ENCODE results near the gene FILIP1L. TPM values are rescaled to one million over a fixed set of nuclear protein-coding genes. Genes with fewer than 3 reads are reported as not detected.

FILIP1L gene
- total and polyA plus RNA-seq, 2 of the 13 experiments (the other 11 are each of a cell fraction or from before 2014, with no cell fraction given) = 8.1 to 187 TPM

DNA sequence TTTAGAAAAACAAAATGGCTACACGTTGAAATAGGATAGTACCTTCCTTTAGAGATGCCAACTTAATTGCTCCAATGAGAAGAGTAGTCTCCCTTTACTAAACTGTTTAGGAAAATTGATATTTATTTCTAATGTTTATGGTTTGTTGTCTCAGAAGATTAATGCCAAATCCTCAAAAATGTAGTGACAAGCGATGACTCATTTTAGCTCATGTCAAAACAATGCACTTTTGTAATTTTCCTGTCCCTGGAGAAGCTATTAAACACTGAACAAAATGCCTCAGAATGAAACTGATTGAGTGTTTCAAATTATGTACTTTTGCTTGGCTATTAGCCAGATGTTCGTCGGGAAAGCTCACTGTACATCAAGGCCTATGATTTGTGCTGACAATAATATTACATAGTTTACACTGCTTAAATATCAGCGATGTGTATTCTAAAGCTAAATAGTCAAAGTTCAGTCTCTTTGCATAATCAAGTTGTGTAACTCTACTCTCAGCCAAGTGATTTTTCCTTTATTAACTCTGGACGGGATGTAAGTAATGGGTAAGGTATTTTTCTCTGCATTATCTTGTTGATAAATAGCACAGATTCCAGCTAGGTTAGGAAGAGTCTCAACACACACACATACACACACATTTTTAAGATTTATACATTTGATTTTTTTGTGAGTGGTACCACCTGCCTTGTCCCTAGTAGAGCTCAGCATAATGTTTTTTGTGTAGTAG, 212.9 kb downstream of the FILIP1L start (continued):
- TF ChIP-seq HHEX (CRISPR knock-in tag; IDR thresholded peaks at IDR 0.05) = peak; percentile 35; the same call in 1 of the 2 replicates
- no peak for TF ChIP-seq ZNF703 (CRISPR knock-in tag; IDR thresholded peaks at IDR 0.05; ENCODE audit: borderline replicate concordance)
- no peak for TF ChIP-seq ZBTB10 (CRISPR knock-in tag; IDR thresholded peaks at IDR 0.05; ENCODE audit: borderline replicate concordance)
- TF ChIP-seq ZNF331 (CRISPR knock-in tag; IDR thresholded peaks at IDR 0.05) = peak; percentile 69
- TF ChIP-seq ZNF225 (CRISPR knock-in tag; IDR thresholded peaks at IDR 0.05) = no peak
- no peak for TF ChIP-seq ZEB1 (IDR thresholded peaks at IDR 0.05; ENCODE audit: insufficient replicate concordance, low read depth)
- TF ChIP-seq, protein P1, sequence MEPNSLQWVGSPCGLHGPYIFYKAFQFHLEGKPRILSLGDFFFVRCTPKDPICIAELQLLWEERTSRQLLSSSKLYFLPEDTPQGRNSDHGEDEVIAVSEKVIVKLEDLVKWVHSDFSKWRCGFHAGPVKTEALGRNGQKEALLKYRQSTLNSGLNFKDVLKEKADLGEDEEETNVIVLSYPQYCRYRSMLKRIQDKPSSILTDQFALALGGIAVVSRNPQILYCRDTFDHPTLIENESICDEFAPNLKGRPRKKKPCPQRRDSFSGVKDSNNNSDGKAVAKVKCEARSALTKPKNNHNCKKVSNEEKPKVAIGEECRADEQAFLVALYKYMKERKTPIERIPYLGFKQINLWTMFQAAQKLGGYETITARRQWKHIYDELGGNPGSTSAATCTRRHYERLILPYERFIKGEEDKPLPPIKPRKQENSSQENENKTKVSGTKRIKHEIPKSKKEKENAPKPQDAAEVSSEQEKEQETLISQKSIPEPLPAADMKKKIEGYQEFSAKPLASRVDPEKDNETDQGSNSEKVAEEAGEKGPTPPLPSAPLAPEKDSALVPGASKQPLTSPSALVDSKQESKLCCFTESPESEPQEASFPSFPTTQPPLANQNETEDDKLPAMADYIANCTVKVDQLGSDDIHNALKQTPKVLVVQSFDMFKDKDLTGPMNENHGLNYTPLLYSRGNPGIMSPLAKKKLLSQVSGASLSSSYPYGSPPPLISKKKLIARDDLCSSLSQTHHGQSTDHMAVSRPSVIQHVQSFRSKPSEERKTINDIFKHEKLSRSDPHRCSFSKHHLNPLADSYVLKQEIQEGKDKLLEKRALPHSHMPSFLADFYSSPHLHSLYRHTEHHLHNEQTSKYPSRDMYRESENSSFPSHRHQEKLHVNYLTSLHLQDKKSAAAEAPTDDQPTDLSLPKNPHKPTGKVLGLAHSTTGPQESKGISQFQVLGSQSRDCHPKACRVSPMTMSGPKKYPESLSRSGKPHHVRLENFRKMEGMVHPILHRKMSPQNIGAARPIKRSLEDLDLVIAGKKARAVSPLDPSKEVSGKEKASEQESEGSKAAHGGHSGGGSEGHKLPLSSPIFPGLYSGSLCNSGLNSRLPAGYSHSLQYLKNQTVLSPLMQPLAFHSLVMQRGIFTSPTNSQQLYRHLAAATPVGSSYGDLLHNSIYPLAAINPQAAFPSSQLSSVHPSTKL (CRISPR knock-in tag; IDR thresholded peaks at IDR 0.05) = peak; percentile 98
- no peak for TF ChIP-seq RFXANK (CRISPR knock-in tag; IDR thresholded peaks at IDR 0.05)
- peak; percentile 88 for TF ChIP-seq HDAC2 (CRISPR knock-in tag; IDR thresholded peaks at IDR 0.05)
- TF ChIP-seq, protein P2, sequence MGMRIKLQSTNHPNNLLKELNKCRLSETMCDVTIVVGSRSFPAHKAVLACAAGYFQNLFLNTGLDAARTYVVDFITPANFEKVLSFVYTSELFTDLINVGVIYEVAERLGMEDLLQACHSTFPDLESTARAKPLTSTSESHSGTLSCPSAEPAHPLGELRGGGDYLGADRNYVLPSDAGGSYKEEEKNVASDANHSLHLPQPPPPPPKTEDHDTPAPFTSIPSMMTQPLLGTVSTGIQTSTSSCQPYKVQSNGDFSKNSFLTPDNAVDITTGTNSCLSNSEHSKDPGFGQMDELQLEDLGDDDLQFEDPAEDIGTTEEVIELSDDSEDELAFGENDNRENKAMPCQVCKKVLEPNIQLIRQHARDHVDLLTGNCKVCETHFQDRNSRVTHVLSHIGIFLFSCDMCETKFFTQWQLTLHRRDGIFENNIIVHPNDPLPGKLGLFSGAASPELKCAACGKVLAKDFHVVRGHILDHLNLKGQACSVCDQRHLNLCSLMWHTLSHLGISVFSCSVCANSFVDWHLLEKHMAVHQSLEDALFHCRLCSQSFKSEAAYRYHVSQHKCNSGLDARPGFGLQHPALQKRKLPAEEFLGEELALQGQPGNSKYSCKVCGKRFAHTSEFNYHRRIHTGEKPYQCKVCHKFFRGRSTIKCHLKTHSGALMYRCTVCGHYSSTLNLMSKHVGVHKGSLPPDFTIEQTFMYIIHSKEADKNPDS (CRISPR knock-in tag; IDR thresholded peaks at IDR 0.05) = no peak
- TF ChIP-seq EED (CRISPR knock-in tag; IDR thresholded peaks at IDR 0.05) = no peak
- TF ChIP-seq SOX13 (IDR thresholded peaks at IDR 0.05) = peak; percentile 63
- peak in 1 of 2 experiments; percentile 93; a peak in 2 of 4 replicates for TF ChIP-seq SOX13 (CRISPR knock-in tag; conservative IDR thresholded peaks at IDR 0.05 in 1 of 2, IDR thresholded peaks at IDR 0.05 in 1 of 2)
- TF ChIP-seq RNF2 (conservative IDR thresholded peaks at IDR 0.05; ENCODE audit: low read depth) = no peak
- TF ChIP-seq ZNF574 (CRISPR knock-in tag; IDR thresholded peaks at IDR 0.05) = no peak
- peak; percentile 79 for TF ChIP-seq PHF21A (CRISPR knock-in tag; IDR thresholded peaks at IDR 0.05)
- TF ChIP-seq SIX1 (CRISPR knock-in tag; IDR thresholded peaks at IDR 0.05; ENCODE audit: borderline replicate concordance) = peak; percentile 86; the same call in 1 of the 2 replicates
- TF ChIP-seq ERF (CRISPR knock-in tag; IDR thresholded peaks at IDR 0.05) = peak; percentile 63
- TF ChIP-seq ISL2 (CRISPR knock-in tag; IDR thresholded peaks at IDR 0.05) = peak; percentile 92

Data from HepG2 (cell line).